BLaER1 treated with 17β-estradiol and CSF1 and Interleukin-3, amounts not matched to agents 10 nM and 100 nM (cell line): ENCODE data around the gene DCBLD1.

Experiments
- H3K27ac ChIP-seq, 11 experiments: shearing (Covaris generic); formaldehyde crosslinking; 2 replicates each; pipeline ENCODE4 v1.8.1; 2022
- H3K27me3 ChIP-seq, 11 experiments: shearing (Covaris generic); formaldehyde crosslinking; 2 replicates each; pipeline ENCODE4 v1.8.1; 2022
- H3K36me3 ChIP-seq, 11 experiments: shearing (Covaris generic); formaldehyde crosslinking; 2 replicates each; pipeline ENCODE4 v1.8.1; 2022
- H3K4me1 ChIP-seq, 10 experiments: shearing (Covaris generic); formaldehyde crosslinking; 2 replicates each; pipeline ENCODE4 v1.8.1; 2022
- H3K4me2 ChIP-seq, 11 experiments: shearing (Covaris generic); formaldehyde crosslinking; 2 replicates each; pipeline ENCODE4 v1.8.1; 2022
- H3K4me3 ChIP-seq, 10 experiments: shearing (Covaris generic); formaldehyde crosslinking; 2 replicates each; pipeline ENCODE4 v1.8.1; 2022
- H3K9ac ChIP-seq, 11 experiments: shearing (Covaris generic); formaldehyde crosslinking; 2 replicates each; pipeline ENCODE4 v1.8.1; 2022
- H3K9me3 ChIP-seq, 11 experiments: shearing (Covaris generic); formaldehyde crosslinking; replicated peaks in 1 of 11; 2 replicates each; pipeline ENCODE4 v1.8.1; 2022
- H4K20me1 ChIP-seq, 11 experiments: shearing (Covaris generic); formaldehyde crosslinking; 2 replicates each; pipeline ENCODE4 v1.8.1; 2022
- Cebpa-rat ChIP-seq, 11 experiments: shearing (Covaris generic); IDR thresholded peaks; 2 replicates each; pipeline ENCODE4 v1.8.1; 2022

Gene DCBLD1

DNA sequence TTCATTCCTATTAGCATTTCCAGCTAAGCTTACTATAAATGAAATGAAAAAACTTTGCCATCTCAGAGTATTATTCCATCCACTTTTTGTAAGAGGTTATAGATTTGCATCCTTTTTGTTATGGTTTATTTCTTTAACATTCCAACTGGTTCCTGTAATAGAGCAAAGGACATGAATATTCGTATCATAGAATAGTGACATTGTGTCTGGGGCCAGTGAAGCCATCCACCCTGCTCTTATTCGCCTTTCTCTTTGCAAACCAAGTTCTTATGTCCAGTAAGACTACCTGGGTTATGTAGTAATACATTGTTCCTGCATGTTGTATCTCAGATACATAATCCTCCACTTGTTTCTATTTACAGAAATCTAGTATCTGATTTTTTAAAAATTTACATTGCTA, 43.1 kb downstream of the DCBLD1 start:
- Histone ChIP-seq H3K27me3 (no peaks in the 10 kb centered on the region), H3K27ac (no peak overlapping the region), H3K4me3 (no peak overlapping the region), H3K9ac (no peak overlapping the region), H3K36me3 (no peaks in the 10 kb centered on the region), H3K4me1 (no peaks in the 10 kb centered on the region), H4K20me1 (no peaks in the 10 kb centered on the region), H3K4me2 (no peak overlapping the region), H3K9me3 (no peaks in the 10 kb centered on the region)
- TF ChIP-seq Cebpa-rat (IDR thresholded peaks at IDR 0.05), result no peak

- Histone ChIP-seq H3K36me3 (no peaks in the 10 kb centered on the region), H3K4me1 (peaks cover 0 to 5% (median 0%) of the 10 kb centered on the region in 10 experiments; a peak in 3 of 20 replicates), H3K9me3 (no peaks in the 10 kb centered on the region), H3K9ac (no peak overlapping the region), H4K20me1 (no peaks in the 10 kb centered on the region), H3K27me3 (no peaks in the 10 kb centered on the region), H3K27ac (no peak overlapping the region), H3K4me2 (no peak overlapping the region), H3K4me3 (no peak overlapping the region)
- TF ChIP-seq Cebpa-rat (IDR thresholded peaks at IDR 0.05), result no peak
Observed at GRCh38 chr6:117530467-117531242, 48.2 kb downstream of the DCBLD1 start.

DNA sequence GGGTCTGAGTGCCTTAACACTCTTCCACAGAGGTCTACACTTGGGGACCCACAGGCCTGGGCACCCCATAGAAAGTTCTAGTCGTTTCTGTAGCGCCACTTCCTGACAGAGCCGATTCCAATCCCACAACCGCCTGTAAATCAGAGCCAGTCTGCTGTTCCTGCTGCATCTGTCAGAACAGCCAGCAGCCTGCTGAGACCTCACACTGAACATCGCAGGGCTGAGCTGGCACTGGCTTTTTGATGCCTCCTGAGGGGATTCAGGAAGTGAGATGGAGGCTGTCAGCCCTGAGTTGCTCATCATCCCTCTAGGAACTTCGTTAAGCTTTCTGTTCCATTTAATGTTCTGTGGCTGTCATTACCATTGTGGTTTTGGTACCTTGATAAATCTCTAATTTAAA, 48.9 kb downstream of the DCBLD1 start:
- Histone ChIP-seq H3K9me3 (no peaks in the 10 kb centered on the region), H4K20me1 (no peaks in the 10 kb centered on the region), H3K4me2 (no peak overlapping the region), H3K36me3 (no peaks in the 10 kb centered on the region), H3K27ac (no peak overlapping the region), H3K4me3 (no peak overlapping the region), H3K9ac (no peak overlapping the region), H3K4me1 (peaks cover 0 to 5% (median 0%) of the 10 kb centered on the region in 10 experiments; a peak in 3 of 20 replicates), H3K27me3 (no peaks in the 10 kb centered on the region)
- no peak for TF ChIP-seq Cebpa-rat (IDR thresholded peaks at IDR 0.05)

- H3K27me3 ChIP-seq, result no peaks in the 10 kb centered on the region
- H3K27ac ChIP-seq, result no peak overlapping the region
- peaks cover 0 to 5% (median 0%) of the 10 kb centered on the region in 10 experiments; a peak in 3 of 20 replicates for H3K4me1 ChIP-seq
- no peaks in the 10 kb centered on the region for H3K9me3 ChIP-seq
- H4K20me1 ChIP-seq, result no peaks in the 10 kb centered on the region
- no peaks in the 10 kb centered on the region for H3K36me3 ChIP-seq
- H3K9ac ChIP-seq, result no peak overlapping the region
- H3K4me2 ChIP-seq, result no peak overlapping the region
- no peak overlapping the region for H3K4me3 ChIP-seq
- TF ChIP-seq Cebpa-rat (IDR thresholded peaks at IDR 0.05), result no peak
Observed at GRCh38 chr6:117531809-117532725, 49.6 kb downstream of the DCBLD1 start.

GRCh38 chr6:117533775-117534174, 51.3 kb downstream of the DCBLD1 start:
- H3K27ac ChIP-seq, result no peak overlapping the region
- no peak for TF ChIP-seq Cebpa-rat (IDR thresholded peaks at IDR 0.05)
- no peaks in the 10 kb centered on the region for H3K36me3 ChIP-seq

GRCh38 chr6:117534974-117535373, 52.5 kb downstream of the DCBLD1 start:
- no peaks in the 10 kb centered on the region for H4K20me1 ChIP-seq
- no peak overlapping the region for H3K27ac ChIP-seq
- H3K4me3 ChIP-seq, result no peak overlapping the region
- no peak overlapping the region for H3K9ac ChIP-seq
- peak overlapping the region in 6 of 11 experiments; percentile 0 to 45 (median 22); a peak in 5 of 22 replicates for H3K4me2 ChIP-seq
- TF ChIP-seq Cebpa-rat (IDR thresholded peaks at IDR 0.05), result no peak
- H3K9me3 ChIP-seq, result no peaks in the 10 kb centered on the region
- peaks cover 0 to 5% (median 0%) of the 10 kb centered on the region in 10 experiments; a peak in 3 of 20 replicates for H3K4me1 ChIP-seq
- H3K27me3 ChIP-seq, result no peaks in the 10 kb centered on the region
- H3K36me3 ChIP-seq, result no peaks in the 10 kb centered on the region

More at GRCh38 chr6:117533775-117534174, 51.3 kb downstream of the DCBLD1 start:
- H3K4me2 ChIP-seq, result no peak overlapping the region
- no peak overlapping the region for H3K4me3 ChIP-seq
- no peaks in the 10 kb centered on the region for H3K9me3 ChIP-seq
- H3K27me3 ChIP-seq, result no peaks in the 10 kb centered on the region
- H4K20me1 ChIP-seq, result no peaks in the 10 kb centered on the region
- H3K9ac ChIP-seq, result no peak overlapping the region
- peaks cover 0 to 5% (median 0%) of the 10 kb centered on the region in 10 experiments; a peak in 3 of 20 replicates for H3K4me1 ChIP-seq

- no peak overlapping the region for H3K9ac ChIP-seq
- no peak for TF ChIP-seq Cebpa-rat (IDR thresholded peaks at IDR 0.05)
- no peaks in the 10 kb centered on the region for H3K27me3 ChIP-seq
- H3K36me3 ChIP-seq, result no peaks in the 10 kb centered on the region
- no peak overlapping the region for H3K4me2 ChIP-seq
- H3K4me3 ChIP-seq, result no peak overlapping the region
- H4K20me1 ChIP-seq, result no peaks in the 10 kb centered on the region
- H3K27ac ChIP-seq, result no peak overlapping the region
- no peaks in the 10 kb centered on the region for H3K9me3 ChIP-seq
- peaks cover 0 to 5% (median 0%) of the 10 kb centered on the region in 10 experiments; a peak in 3 of 20 replicates for H3K4me1 ChIP-seq
Observed at GRCh38 chr6:117536317-117536716, 53.8 kb downstream of the DCBLD1 start.

GRCh38 chr6:117538615-117539014, 56.1 kb downstream of the DCBLD1 start:
- peaks cover 0 to 5% (median 0%) of the 10 kb centered on the region in 10 experiments; a peak in 3 of 20 replicates for H3K4me1 ChIP-seq
- H3K27me3 ChIP-seq, result no peaks in the 10 kb centered on the region
- H3K9ac ChIP-seq, result no peak overlapping the region
- H3K9me3 ChIP-seq, result no peaks in the 10 kb centered on the region
- no peak overlapping the region for H3K4me2 ChIP-seq
- no peak overlapping the region for H3K4me3 ChIP-seq
- H3K36me3 ChIP-seq, result no peaks in the 10 kb centered on the region
- no peaks in the 10 kb centered on the region for H4K20me1 ChIP-seq
- H3K27ac ChIP-seq, result no peak overlapping the region
- TF ChIP-seq Cebpa-rat (IDR thresholded peaks at IDR 0.05), result no peak

- H3K27me3 ChIP-seq, result no peaks in the 10 kb centered on the region
- no peaks in the 10 kb centered on the region for H3K36me3 ChIP-seq
- H3K4me1 ChIP-seq, result no peaks in the 10 kb centered on the region
- H3K4me2 ChIP-seq, result no peak overlapping the region
- H3K27ac ChIP-seq, result no peak overlapping the region
- no peak overlapping the region for H3K9ac ChIP-seq
- no peaks in the 10 kb centered on the region for H4K20me1 ChIP-seq
- TF ChIP-seq Cebpa-rat (IDR thresholded peaks at IDR 0.05), result peak in 1 of 11 experiments; percentile 17; a peak in 1 of 22 replicates
- H3K9me3 ChIP-seq, result no peaks in the 10 kb centered on the region
- no peak overlapping the region for H3K4me3 ChIP-seq
Observed at GRCh38 chr6:117540670-117541069, 58.2 kb downstream of the DCBLD1 start.
